Body of pancreas (tissue), 4 donors: ENCODE data around the gene HSPA6.
"Not testable (repeated sequence)": the region's sequence is repeated elsewhere in the genome, so short reads cannot be mapped to it uniquely, and the experiment has no call there.

Source experiments
- POLR2A ChIP-seq, 3 donors: fragments of 450-650 bp; IDR thresholded peaks; one replicate each; pipeline ENCODE4 v1.6.1; 2016; ENCODE audit warnings: antibody characterized with exemption in 3 of 3, mild to moderate bottlenecking in 2 of 3
- TF ChIP-seq, protein P1 (sequence below), 7 experiments: fragments of 450-650 bp in 4 of 7; fragments of 200-600 bp in 3 of 7; sonication (generic) in 3 of 7; IDR thresholded peaks; one replicate each; pipeline ENCODE4 v1.5.1; 2016 to 2019; ENCODE audit warnings: antibody characterized with exemption in 7 of 7

- TF ChIP-seq, protein P1, sequence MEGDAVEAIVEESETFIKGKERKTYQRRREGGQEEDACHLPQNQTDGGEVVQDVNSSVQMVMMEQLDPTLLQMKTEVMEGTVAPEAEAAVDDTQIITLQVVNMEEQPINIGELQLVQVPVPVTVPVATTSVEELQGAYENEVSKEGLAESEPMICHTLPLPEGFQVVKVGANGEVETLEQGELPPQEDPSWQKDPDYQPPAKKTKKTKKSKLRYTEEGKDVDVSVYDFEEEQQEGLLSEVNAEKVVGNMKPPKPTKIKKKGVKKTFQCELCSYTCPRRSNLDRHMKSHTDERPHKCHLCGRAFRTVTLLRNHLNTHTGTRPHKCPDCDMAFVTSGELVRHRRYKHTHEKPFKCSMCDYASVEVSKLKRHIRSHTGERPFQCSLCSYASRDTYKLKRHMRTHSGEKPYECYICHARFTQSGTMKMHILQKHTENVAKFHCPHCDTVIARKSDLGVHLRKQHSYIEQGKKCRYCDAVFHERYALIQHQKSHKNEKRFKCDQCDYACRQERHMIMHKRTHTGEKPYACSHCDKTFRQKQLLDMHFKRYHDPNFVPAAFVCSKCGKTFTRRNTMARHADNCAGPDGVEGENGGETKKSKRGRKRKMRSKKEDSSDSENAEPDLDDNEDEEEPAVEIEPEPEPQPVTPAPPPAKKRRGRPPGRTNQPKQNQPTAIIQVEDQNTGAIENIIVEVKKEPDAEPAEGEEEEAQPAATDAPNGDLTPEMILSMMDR (IDR thresholded peaks at IDR 0.05) = not testable (repeated sequence)
- not testable (repeated sequence) for TF ChIP-seq POLR2A (IDR thresholded peaks at IDR 0.05)
Observed at GRCh38 chr1:161550942-161551341, 26.6 kb downstream of the HSPA6 start.
